Cerebellar nuclear complex (tissue), 1 donor: Measurements from ENCODE around the gene GID8.

ENCODE experiments used
- DNase-seq, 2 experiments: peaks; one replicate each; lab custom pipeline; 2025; lab: John Stamatoyannopoulos, UW

GID8 gene

GRCh38 chr20:62902926-62903615, 34.9 kb upstream of the GID8 start:
- DNase-seq = no peak

DNA sequence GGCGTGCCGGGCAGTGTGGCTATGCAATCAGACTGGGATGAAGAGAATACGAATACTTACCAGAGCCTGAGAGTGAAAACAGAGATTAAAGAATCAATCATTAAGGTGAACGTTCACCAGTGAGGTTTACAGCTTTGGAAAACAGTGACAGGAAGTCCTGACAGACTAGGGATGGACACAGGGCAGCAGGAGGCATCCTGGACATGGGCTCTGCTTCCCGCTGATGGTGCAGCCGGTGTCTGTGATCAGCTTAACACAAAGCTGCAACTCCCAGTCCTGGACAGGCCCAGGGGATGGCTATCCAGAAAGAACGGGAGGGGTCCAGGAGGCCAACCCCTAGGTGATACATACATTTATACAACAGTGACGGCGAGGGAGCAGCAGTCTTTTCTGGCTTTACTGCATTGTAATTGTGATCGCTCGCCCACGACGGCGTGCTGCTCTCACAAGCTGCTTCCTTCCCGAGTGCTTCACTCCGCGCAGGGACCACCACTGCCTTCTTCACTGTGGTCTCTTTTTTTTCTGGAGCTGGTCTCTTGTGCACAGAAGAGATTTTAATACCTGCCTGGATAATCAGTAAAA, 32.3 kb upstream of the GID8 start:
- DNase-seq = peak; percentile 23 to 41

GRCh38 chr20:62906209-62906608, 31.7 kb upstream of the GID8 start:
- DNase-seq = peak; percentile 60 to 87

DNA sequence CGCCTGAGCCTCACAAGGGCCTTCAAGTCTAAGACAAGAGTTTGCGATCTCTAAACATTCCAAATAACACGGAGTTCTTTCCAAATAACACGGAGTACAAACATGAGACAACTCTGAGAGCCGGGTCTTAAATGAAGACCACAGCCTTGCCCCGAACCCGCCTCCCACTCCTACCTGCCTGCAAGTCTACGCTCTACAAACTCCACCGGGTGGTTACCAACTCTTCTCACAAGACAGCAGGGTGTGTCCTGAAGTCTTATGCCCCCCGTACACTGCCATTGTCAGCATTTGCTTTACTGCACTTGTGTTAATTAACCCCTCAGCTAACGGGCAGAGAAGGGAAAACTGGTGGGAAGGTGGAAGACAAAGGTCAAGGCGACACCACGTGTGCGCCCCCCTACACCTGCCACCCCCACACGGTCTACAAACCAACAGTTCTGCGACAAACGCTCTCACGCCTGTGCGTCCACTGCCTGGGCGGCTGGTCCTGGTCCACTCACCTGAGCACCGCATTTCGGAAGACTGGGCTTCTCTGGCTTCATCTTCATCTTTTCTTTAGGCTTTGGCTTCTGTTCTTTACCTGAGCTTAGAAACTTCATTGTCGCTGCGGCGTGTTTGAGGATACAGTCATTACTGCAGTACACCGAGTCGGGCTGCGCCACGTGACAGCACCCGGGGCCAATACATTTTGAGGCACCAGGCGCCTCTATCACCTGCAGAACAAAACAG, 31.1 kb upstream of the GID8 start:
- no peak for DNase-seq

GRCh38 chr20:62907384-62908317, 30.3 kb upstream of the GID8 start:
- DNase-seq = no peak

GRCh38 chr20:62908971-62909791, 28.8 kb upstream of the GID8 start:
- no peak for DNase-seq

- DNase-seq = no peak
Measured at GRCh38 chr20:62910217-62910766, 27.7 kb upstream of the GID8 start.

DNA sequence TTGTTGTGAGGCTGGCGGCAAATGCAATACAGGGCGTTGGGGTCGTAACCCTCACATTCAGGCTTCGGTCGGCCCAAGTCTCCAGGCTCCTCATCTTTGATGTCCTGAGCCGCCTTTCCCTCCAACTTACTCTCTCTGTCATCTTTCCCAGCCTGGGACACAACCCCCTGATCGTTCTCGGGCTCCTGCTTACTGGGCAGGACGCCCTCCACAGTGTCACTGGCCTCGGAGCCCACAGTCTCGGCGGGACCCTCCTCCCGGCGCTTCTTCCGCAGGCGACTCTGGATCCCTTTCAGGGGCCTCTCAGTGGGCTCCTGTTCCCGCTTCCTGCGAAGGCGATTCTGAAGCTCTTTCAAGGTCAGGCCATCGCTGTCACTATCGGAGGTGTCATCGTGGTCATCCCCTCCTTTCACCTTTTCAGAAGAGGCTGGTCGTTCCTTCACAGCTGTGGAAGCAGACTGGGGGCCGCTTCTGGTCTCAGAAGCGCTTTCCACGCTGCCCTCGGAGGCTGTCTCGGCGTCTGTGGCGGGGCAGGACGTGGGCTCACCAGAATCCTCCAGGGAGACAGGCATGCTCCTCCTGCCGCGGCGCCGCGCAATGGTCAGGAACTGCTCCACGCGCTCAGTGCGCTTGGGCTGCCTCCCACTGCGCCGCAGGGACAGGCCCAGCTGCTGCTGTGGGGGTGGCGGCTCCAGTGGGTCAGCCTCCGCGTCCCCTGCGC, 27.0 kb upstream of the GID8 start:
- DNase-seq = no peak

GRCh38 chr20:62911701-62912280, 26.2 kb upstream of the GID8 start:
- DNase-seq = no peak

- no peak for DNase-seq
Measured at GRCh38 chr20:62913043-62913630, 24.8 kb upstream of the GID8 start.

DNA sequence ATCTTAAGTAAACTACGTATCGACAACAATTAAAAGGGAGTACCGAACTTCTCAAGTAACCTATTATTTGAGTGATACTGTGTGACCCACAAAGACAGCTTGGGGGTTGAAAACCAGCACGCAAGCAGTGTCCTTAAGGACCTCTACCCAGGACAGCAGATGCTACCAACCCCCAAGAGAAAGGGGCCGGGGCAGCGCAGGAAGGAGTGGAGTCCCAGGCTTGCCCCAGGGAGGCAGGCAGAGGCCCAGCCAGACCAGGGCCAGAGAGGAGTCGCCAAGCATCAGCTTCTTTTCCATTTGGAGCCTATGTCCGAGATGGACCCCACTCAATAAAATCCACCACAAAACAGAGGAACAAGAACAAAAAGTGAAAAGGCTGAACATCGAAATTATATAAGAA, 23.5 kb upstream of the GID8 start:
- no peak for DNase-seq

GRCh38 chr20:62914970-62915457, 22.9 kb upstream of the GID8 start:
- DNase-seq = no peak

GRCh38 chr20:62916703-62917476, 21.1 kb upstream of the GID8 start:
- DNase-seq = no peak

- no peak for DNase-seq
Measured at GRCh38 chr20:62917720-62918119, 20.2 kb upstream of the GID8 start.

GRCh38 chr20:62918147-62918546, 19.8 kb upstream of the GID8 start:
- no peak for DNase-seq

DNA sequence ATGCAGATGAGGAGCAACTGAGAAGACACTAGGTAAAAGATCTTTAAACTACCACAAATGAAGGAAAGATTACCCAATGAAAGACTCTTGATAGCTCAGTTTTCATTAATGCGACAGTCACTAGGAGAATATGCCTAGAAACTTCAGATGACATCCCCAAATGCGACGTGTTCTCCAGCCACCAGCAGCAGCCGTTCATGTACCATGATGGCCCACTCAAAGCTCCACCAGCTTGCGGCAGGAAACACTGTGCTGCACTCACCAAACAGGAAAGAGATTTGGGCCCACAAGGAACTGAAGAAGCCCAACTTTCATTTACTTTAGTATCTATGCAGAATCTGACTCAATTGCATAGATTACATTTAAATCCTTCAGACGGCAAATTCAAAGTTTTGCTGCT, 19.1 kb upstream of the GID8 start:
- DNase-seq = no peak

GRCh38 chr20:62920039-62920645, 17.8 kb upstream of the GID8 start:
- DNase-seq = no peak

DNA sequence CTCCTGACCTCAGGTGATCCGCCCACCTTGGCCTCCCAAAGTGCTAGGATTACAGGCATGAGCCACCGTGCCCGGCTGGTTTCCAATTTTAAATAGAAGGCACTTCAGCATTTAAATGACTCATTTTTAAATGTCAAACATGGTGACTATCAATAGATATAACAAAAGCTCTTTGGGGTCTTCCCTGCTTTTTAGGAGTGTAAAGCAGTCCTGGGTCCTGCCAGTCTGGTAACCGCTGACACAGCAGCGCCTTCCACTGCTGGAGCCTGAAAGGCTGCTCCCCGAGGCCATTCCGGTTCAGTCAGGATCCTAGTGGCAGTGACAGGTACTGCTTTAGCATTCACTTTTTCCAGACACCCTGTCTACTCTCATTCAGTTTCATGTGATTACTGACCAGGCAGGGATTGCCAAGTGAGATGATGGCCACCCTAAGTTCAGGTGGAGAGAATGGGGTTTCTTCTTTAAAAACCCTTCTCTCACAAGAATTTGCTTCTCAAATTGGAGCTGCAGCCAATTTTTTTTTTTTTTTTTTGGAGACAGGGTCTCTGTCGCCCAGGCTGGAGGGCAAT, 16.7 kb upstream of the GID8 start:
- no peak for DNase-seq
